Right lobe of liver (tissue), 6 donors: Measurements from ENCODE around the gene EIF2D. TPM values are rescaled to one million over a fixed set of nuclear protein-coding genes. Genes with fewer than 3 reads are reported as not detected.

ENCODE experiments used
- ATAC-seq, 4 donors: fragments of 200-7000 bp; cut with Tn5 transposase; one replicate each; pipeline ENCODE4 v1.9.1; 2020; ENCODE audit warnings: mild to moderate bottlenecking in 4 of 4, moderate library complexity in 4 of 4
- DNase-seq, 3 donors: peaks; one replicate each; pipeline ENCODE4 v3.0.0-alpha.2; 2020
- H3K27ac ChIP-seq, 3 donors: fragments of 200-600 bp; one replicate each; pipeline ENCODE4 v1.8.0; 2022
- H3K27me3 ChIP-seq, 2 donors: fragments of 200-600 bp; one replicate each; pipeline ENCODE4 v1.8.0; 2022
- H3K36me3 ChIP-seq, 4 donors: fragments of 200-600 bp; sonication (generic) in 1 of 4; one replicate each; pipeline versions ENCODE4 v1.5.1 to v1.8.0; 2017 to 2022; ENCODE audit warnings: control low read depth in 1 of 4
- H3K4me1 ChIP-seq, 4 donors: fragments of 200-600 bp; sonication (generic) in 1 of 4; one replicate each; pipeline versions ENCODE4 v1.5.1 to v1.8.0; 2017 to 2022; ENCODE audit warnings: control low read depth in 1 of 4
- H3K4me3 ChIP-seq, 3 donors: fragments of 200-600 bp; one replicate each; pipeline ENCODE4 v1.8.0; 2022
- H3K9me3 ChIP-seq, 4 donors: fragments of 200-600 bp; sonication (generic) in 1 of 4; one replicate each; pipeline versions ENCODE4 v1.5.1 to v1.8.0; 2017 to 2022; ENCODE audit warnings: control low read depth in 1 of 4
- POLR2A ChIP-seq: fragments of 450-650 bp; IDR thresholded peaks from one replicate; pipeline ENCODE4 v1.6.1; 2017; ENCODE audit warnings: antibody characterized with exemption, mild to moderate bottlenecking
- WGBS: methylation state at CpG from one replicate; pipeline ENCODE4 v1.1.6; 2018; ENCODE audit warnings: low coverage, low lambda C conversion rate; ENCODE audit not compliant: insufficient coverage; ENCODE audit errors: missing lambda C conversion rate; 5-methylcytosine and 5-hydroxymethylcytosine counted together
- intact Hi-C, 2 donors: fragments of 100-400 bp; cut with DNase I; formaldehyde crosslinking; loops; one replicate each; pipeline versions ENCODE4 v1.11.2 to v1.14.1; 2022
- total RNA-seq, 6 experiments: library from RNA; depleted of rRNA in 2 of 6; stranded (reverse); fragments of >200 nt in 2 of 6; fragmentation: NEBNext Ultra II Directional in 3 of 6; extraction: Animal tissue kit (Norgen Biotek cat#: 25700) in 3 of 6; gene quantifications; one replicate each; pipeline versions ENCODE4 v1.1.0 to v1.2.4, GENCODE V29; 2016 to 2023
- TF ChIP-seq, protein P1 (sequence below), 4 donors: fragments of 200-600 bp in 3 of 4; fragments of 450-650 bp in 1 of 4; IDR thresholded peaks; one replicate each; pipeline versions ENCODE4 v1.5.1 to v1.8.0; 2016 to 2022; ENCODE audit warnings: antibody characterized with exemption in 4 of 4, mild to moderate bottlenecking in 2 of 4
- donor health status: DM: no; HTN: yes; CAD: no.
- donor health status: DM: no; HTN: no; CAD: no.
- donor health status: DM: no; HTN: no; CAD: no.
- donor health status: DM: no; HTN: yes; CAD: no.
- donor health status: DM: no; HTN: yes; CAD: no.

Gene EIF2D
- total RNA-seq, 6 experiments from 2014 or later = 18.4 to 29.3 (median 24.4) TPM

DNA sequence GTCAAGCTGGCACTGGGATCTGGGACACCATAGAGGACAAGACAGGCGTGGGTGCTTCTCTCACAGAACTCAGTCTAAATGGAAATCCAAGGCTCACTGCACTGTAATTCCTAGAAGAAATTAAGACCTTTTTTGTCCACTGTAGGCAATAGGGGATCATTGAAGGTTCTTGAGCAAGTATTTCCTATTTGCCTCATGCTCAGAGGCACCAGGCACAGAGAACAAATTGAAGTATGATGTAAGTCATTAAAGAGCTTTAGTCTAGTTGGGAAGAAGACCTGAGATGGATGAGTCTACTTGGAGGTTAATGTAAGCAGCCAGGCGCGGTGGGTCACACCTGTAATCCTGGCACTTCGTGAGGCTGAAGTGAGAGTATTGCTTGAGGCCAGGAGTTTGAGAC is 34.6 kb downstream of the EIF2D start:
- Histone ChIP-seq H3K9me3 (no peaks in the 10 kb centered on the region), H3K4me1 (peaks cover 0 to 18% (median 5%) of the 10 kb centered on the region in 4 donors), H3K27me3 (no peaks in the 10 kb centered on the region), H3K4me3 (no peak overlapping the region), H3K36me3 (peaks cover 0 to 5% (median 0%) of the 10 kb centered on the region in 4 donors), H3K27ac (no peak overlapping the region)
- 69% methylated on average over 4 of the region's 4 CpGs for WGBS
- intact Hi-C loops = no loop called here
- no peak for TF ChIP-seq POLR2A
- TF ChIP-seq, protein P1, sequence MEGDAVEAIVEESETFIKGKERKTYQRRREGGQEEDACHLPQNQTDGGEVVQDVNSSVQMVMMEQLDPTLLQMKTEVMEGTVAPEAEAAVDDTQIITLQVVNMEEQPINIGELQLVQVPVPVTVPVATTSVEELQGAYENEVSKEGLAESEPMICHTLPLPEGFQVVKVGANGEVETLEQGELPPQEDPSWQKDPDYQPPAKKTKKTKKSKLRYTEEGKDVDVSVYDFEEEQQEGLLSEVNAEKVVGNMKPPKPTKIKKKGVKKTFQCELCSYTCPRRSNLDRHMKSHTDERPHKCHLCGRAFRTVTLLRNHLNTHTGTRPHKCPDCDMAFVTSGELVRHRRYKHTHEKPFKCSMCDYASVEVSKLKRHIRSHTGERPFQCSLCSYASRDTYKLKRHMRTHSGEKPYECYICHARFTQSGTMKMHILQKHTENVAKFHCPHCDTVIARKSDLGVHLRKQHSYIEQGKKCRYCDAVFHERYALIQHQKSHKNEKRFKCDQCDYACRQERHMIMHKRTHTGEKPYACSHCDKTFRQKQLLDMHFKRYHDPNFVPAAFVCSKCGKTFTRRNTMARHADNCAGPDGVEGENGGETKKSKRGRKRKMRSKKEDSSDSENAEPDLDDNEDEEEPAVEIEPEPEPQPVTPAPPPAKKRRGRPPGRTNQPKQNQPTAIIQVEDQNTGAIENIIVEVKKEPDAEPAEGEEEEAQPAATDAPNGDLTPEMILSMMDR (IDR thresholded peaks at IDR 0.05) = no peak
- DNase-seq = no peak
- ATAC-seq = no peak

DNA sequence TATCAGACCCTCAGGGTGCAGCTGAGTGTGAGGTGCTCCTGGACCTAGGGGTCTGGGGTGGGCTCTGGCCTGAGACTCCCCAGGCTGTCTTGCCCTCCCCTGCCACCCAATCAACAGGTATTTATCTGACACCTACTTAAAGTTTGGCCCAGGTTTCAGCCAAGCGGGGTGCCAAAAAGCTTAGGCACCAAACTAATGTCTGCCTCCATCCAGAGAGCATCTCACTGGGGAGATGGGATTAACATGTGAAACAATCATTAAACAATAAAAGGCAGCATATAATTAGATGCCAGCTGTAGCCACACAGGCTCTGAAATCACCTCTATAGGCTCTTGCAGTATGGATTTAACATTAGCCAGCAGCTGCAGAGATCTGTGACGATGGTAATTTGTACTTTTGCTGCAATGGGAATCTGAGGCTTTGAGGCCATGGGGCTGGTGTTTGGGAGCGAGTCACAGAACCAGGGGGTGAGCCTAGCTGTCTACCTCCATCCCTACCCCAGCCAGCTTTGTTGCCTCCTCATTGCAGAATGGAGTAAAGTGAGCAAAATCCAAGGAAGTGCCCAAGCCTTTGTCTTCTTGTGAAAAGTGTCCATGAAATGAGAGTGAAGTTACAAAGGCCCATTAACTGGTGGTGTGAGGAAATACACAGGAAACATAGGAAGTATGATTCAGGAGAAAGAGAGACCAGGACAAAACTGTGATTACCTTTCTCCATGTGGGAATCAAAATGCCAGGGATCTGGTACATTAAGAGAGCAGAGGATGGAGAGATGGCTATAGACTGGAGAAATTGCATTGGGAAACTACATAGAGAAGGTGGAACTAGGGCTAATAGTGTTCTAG is 36.1 kb downstream of the EIF2D start:
- TF ChIP-seq POLR2A = no peak
- TF ChIP-seq, protein P1 (IDR thresholded peaks at IDR 0.05) = no peak
- peak overlapping the region; percentile 34 to 58 (median 50) for H3K27ac ChIP-seq
- 89% methylated on average over 3 of the region's 3 CpGs for WGBS
- no peak for ATAC-seq
- no peak for DNase-seq
- H3K4me3 ChIP-seq = no peak overlapping the region
- H3K36me3 ChIP-seq = peaks cover 0 to 5% (median 0%) of the 10 kb centered on the region in 4 donors
- intact Hi-C loops = no loop called here
- H3K4me1 ChIP-seq = peaks cover 0 to 18% (median 5%) of the 10 kb centered on the region in 4 donors
- no peaks in the 10 kb centered on the region for H3K27me3 ChIP-seq
- H3K9me3 ChIP-seq = no peaks in the 10 kb centered on the region

DNA sequence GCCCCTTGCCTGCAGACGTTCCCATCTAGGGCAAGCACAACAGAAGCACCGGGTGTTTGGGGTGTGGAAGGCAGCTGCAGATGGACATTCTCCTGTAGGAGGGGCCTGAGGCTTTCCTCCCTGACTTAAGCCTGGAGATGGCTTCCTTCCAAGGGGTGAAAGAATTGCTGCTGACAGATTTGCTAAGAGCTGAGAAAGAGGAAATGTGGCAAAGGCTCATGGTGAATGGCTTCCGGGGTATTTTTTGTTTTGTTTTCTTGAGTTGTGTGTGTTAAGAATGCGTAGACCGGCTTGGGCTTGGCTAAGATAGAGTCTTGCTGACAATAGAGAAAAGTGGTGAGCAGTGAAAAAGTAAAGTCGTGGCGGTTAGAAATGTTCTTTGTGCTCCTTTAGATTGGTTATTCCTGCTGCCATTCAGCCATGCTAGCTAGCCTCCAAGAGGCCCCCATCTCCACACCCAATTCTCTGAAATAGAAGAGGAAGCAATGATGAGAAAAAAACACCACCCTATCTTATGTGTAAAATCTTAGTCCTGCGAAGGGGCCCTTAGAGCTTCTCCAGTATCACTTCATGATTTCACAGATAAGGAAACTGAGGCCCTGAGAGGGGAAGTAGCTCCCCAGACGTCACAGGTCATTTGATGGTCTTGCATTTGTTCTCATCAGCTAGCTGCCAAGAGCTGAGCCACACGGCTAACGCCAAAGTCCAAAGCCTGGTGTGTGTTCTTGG is 36.9 kb downstream of the EIF2D start:
- DNase-seq (no peak), ATAC-seq (peak; percentile 39 to 67 (median 63))
- peaks cover 0 to 24% (median 7%) of the 10 kb centered on the region in 4 donors for H3K4me1 ChIP-seq

DNA sequence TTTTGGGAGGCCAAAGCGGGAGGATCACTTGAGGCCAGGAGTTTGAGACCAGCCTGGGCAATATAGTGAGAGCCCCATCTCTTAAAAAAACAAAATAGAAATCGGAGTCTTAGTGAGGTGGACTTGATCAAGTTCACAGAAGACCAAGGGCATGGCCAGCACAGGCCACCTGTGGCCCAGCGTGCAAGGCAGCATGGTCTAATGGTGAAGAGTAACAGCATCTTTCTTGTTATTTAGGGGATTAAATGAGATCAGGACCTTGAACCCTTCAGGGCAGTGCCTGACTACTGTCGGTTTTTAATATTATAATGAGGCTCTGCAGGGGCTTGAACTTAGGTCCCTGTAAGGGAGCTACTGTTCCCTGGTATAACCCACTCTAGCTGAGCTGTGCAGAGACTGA is 38.5 kb downstream of the EIF2D start:
- ATAC-seq (no peak), DNase-seq (no peak)
- no peaks in the 10 kb centered on the region for H3K9me3 ChIP-seq
- H3K4me1 ChIP-seq = peaks cover 0 to 28% (median 9%) of the 10 kb centered on the region in 4 donors
- H3K4me3 ChIP-seq = no peak overlapping the region
- TF ChIP-seq, protein P1 (IDR thresholded peaks at IDR 0.05) = no peak
- no peak for TF ChIP-seq POLR2A
- WGBS = 96% methylated on average over 3 of the region's 4 CpGs
- intact Hi-C loops = no loop called here
- no peak overlapping the region for H3K27ac ChIP-seq
- no peaks in the 10 kb centered on the region for H3K27me3 ChIP-seq
- H3K36me3 ChIP-seq = no peaks in the 10 kb centered on the region

More for the DNA sequence above, 36.9 kb downstream of the EIF2D start:
- Histone ChIP-seq H3K36me3 (peaks cover 0 to 1% (median 0%) of the 10 kb centered on the region in 4 donors), H3K27me3 (no peaks in the 10 kb centered on the region), H3K4me3 (no peak overlapping the region), H3K9me3 (no peaks in the 10 kb centered on the region), H3K27ac (peak overlapping the region in 2 of 3 donors; percentile 50 to 58)
- 29% methylated on average over 10 of the region's 11 CpGs for WGBS
- TF ChIP-seq, protein P1 (IDR thresholded peaks at IDR 0.05) = no peak
- no peak for TF ChIP-seq POLR2A
- intact Hi-C loops = no loop called here
